HepG2 (cell line): ENCODE data around the gene SMARCA2.

Experiments used
- EZH2 ChIP-seq: conservative IDR thresholded peaks from 2 replicates; pipeline ENCODE4 v1.6.1; 2012; ENCODE audit warnings: mild to moderate bottlenecking, low read depth, low read length, moderate library complexity
- MTF2 ChIP-seq: sonication (generic); formaldehyde crosslinking; IDR thresholded peaks from 2 replicates; pipeline ENCODE4 v1.5.0; 2020; ENCODE audit warnings: missing genetic modification reagents, borderline replicate concordance
- NBN ChIP-seq: fragments of 450-650 bp; conservative IDR thresholded peaks from 2 replicates; pipeline ENCODE4 v1.6.1; 2017
- SALL1 ChIP-seq: sonication (generic); formaldehyde crosslinking; IDR thresholded peaks from 2 replicates; pipeline ENCODE4 v1.8.0; 2022; ENCODE audit warnings: mild to moderate bottlenecking, missing genetic modification reagents
- TAF1 ChIP-seq: sonication (generic); formaldehyde crosslinking; IDR thresholded peaks from 2 replicates; pipeline ENCODE4 v1.4.0; 2020; ENCODE audit warnings: missing genetic modification reagents
- TF ChIP-seq, protein P1 (sequence below): sonication (generic); formaldehyde crosslinking; IDR thresholded peaks from 2 replicates; pipeline ENCODE4 v1.5.1; 2020; ENCODE audit warnings: mild to moderate bottlenecking, missing genetic modification reagents
- TF ChIP-seq, protein P2 (sequence below): sonication (generic); formaldehyde crosslinking; IDR thresholded peaks from 2 replicates; pipeline ENCODE4 v1.4.0; 2020; ENCODE audit warnings: missing genetic modification reagents
- TF ChIP-seq, protein P3 (sequence below): sonication (generic); formaldehyde crosslinking; conservative IDR thresholded peaks from 2 replicates; pipeline ENCODE4 v1.4.0; 2020; ENCODE audit warnings: missing genetic modification reagents
- TF ChIP-seq, protein P4 (sequence below): sonication (generic); formaldehyde crosslinking; IDR thresholded peaks from 2 replicates; pipeline ENCODE4 v1.5.0; 2020; ENCODE audit warnings: mild to moderate bottlenecking, missing genetic modification reagents, moderate library complexity
- TF ChIP-seq, protein P5 (sequence below): sonication (generic); formaldehyde crosslinking; IDR thresholded peaks from 2 replicates; pipeline ENCODE4 v1.5.0; 2020; ENCODE audit warnings: missing genetic modification reagents
- TF ChIP-seq, protein P6 (sequence below): sonication (generic); formaldehyde crosslinking; IDR thresholded peaks from 2 replicates; pipeline ENCODE4 v1.8.1; 2023; ENCODE audit warnings: mild to moderate bottlenecking, missing genetic modification reagents

DNA sequence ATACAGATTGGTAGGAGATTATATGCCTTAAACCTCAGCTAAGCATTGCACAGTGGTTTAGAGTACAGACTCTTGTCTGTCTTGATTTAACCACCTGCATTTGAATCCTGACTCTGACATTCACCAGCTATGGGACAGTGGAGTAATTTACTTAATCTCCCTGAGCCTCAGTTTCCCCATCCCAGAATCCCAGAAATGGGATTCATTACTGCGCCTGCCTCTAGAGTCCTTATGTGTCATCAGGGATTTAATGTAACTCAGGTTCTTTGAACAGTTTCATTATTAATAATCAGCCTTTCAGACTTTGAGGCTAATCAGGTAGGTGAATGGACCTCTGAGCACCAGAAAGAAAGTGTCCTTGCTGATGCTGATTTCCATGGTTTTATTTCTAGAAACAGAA, 149.1 kb downstream of the SMARCA2 start:
- TF ChIP-seq, protein P1, sequence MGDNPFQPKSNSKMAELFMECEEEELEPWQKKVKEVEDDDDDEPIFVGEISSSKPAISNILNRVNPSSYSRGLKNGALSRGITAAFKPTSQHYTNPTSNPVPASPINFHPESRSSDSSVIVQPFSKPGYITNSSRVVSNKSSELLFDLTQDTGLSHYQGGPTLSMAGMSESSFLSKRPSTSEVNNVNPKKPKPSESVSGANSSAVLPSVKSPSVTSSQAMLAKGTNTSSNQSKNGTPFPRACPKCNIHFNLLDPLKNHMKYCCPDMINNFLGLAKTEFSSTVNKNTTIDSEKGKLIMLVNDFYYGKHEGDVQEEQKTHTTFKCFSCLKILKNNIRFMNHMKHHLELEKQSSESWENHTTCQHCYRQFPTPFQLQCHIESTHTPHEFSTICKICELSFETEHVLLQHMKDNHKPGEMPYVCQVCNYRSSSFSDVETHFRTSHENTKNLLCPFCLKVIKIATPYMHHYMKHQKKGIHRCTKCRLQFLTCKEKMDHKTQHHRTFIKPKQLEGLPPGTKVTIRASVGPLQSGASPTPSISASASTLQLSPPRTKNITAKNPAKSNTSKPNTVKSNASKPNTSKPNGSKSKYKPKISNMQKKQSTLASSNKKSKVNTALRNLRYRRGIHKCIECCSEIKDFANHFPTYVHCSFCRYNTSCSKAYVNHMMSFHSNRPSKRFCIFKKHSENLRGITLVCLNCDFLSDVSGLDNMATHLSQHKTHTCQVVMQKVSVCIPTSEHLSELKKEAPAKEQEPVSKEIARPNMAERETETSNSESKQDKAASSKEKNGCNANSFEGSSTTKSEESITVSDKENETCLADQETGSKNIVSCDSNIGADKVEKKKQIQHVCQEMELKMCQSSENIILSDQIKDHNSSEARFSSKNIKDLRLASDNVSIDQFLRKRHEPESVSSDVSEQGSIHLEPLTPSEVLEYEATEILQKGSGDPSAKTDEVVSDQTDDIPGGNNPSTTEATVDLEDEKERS (CRISPR knock-in tag): no peak
- TF ChIP-seq, protein P2, sequence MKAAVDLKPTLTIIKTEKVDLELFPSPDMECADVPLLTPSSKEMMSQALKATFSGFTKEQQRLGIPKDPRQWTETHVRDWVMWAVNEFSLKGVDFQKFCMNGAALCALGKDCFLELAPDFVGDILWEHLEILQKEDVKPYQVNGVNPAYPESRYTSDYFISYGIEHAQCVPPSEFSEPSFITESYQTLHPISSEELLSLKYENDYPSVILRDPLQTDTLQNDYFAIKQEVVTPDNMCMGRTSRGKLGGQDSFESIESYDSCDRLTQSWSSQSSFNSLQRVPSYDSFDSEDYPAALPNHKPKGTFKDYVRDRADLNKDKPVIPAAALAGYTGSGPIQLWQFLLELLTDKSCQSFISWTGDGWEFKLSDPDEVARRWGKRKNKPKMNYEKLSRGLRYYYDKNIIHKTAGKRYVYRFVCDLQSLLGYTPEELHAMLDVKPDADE (CRISPR knock-in tag): no peak
- TF ChIP-seq MTF2 (CRISPR knock-in tag) (no peak), SALL1 (no peak), EZH2 (no peak), NBN (no peak), TAF1 (no peak)
- TF ChIP-seq, protein P3, sequence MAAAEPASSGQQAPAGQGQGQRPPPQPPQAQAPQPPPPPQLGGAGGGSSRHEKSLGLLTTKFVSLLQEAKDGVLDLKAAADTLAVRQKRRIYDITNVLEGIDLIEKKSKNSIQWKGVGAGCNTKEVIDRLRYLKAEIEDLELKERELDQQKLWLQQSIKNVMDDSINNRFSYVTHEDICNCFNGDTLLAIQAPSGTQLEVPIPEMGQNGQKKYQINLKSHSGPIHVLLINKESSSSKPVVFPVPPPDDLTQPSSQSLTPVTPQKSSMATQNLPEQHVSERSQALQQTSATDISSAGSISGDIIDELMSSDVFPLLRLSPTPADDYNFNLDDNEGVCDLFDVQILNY (CRISPR knock-in tag): no peak
- TF ChIP-seq, protein P4, sequence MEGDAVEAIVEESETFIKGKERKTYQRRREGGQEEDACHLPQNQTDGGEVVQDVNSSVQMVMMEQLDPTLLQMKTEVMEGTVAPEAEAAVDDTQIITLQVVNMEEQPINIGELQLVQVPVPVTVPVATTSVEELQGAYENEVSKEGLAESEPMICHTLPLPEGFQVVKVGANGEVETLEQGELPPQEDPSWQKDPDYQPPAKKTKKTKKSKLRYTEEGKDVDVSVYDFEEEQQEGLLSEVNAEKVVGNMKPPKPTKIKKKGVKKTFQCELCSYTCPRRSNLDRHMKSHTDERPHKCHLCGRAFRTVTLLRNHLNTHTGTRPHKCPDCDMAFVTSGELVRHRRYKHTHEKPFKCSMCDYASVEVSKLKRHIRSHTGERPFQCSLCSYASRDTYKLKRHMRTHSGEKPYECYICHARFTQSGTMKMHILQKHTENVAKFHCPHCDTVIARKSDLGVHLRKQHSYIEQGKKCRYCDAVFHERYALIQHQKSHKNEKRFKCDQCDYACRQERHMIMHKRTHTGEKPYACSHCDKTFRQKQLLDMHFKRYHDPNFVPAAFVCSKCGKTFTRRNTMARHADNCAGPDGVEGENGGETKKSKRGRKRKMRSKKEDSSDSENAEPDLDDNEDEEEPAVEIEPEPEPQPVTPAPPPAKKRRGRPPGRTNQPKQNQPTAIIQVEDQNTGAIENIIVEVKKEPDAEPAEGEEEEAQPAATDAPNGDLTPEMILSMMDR: no peak
- TF ChIP-seq, protein P5, sequence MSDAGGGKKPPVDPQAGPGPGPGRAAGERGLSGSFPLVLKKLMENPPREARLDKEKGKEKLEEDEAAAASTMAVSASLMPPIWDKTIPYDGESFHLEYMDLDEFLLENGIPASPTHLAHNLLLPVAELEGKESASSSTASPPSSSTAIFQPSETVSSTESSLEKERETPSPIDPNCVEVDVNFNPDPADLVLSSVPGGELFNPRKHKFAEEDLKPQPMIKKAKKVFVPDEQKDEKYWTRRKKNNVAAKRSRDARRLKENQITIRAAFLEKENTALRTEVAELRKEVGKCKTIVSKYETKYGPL (CRISPR knock-in tag): no peak
- TF ChIP-seq, protein P6, sequence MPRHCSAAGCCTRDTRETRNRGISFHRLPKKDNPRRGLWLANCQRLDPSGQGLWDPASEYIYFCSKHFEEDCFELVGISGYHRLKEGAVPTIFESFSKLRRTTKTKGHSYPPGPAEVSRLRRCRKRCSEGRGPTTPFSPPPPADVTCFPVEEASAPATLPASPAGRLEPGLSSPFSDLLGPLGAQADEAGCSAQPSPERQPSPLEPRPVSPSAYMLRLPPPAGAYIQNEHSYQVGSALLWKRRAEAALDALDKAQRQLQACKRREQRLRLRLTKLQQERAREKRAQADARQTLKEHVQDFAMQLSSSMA (CRISPR knock-in tag): no peak
